ENCODE data around the gene WAS.
A peak's percentile ranks its signal among the peaks of the same experiment; 100 is the strongest.
"Not testable (repeated sequence)": the region's sequence is repeated elsewhere in the genome, so short reads cannot be mapped to it uniquely, and the experiment has no call there.

WAS gene

GRCh38 chrX:48683411-48683982 lies at the start of gene WAS:
Gene WAS, plus strand, starts transcription at chrX:48683799. Its CDS starts 55 bp downstream, at chrX:48683854.
- DNase-seq: no peak

DNA sequence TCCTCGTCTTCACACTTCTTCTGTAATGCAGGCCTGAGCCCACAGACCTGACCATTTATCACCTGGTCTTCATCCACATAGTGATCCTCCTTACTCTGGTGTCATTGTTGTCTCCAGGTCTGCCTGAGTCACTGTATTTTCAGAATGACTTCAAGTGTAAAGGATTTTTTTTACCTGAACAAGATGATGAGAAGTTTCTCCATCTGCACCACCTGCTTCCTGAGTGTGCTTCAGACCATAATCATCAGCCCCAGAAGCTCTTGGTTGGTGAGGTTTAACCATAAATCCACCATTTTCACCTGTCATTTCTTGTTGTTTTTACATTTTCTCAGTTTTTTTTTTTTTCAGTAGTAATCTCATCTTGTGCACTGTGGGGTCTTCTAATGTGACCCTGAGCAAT lies 47.3 kb upstream of the WAS start:
- DNase-seq: no peak

DNA sequence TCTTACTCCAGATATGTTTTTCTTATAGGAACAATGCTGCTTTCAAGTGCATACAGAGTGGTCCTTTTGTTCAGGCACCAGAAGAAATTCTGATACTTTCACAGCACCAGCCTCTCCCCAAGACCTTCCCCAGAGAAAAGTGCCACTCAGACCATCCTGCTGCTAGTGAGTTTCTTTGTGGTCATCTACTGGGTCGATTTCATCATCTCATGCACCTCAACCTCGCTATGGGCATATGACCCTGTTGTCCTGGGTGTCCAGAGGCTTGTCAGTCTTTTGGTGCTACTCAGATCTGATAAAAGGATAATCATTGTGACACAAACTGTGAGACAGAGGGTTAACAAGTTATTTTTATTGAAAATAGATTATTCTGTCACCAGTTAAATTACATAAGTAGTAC lies 46.8 kb upstream of the WAS start:
- no peak for DNase-seq

GRCh38 chrX:48645669-48646068 lies 37.9 kb upstream of the WAS start:
- no peak for DNase-seq

GRCh38 chrX:48648336-48648751 lies 35.3 kb upstream of the WAS start:
- peak; percentile 28 for DNase-seq

GRCh38 chrX:48649102-48649501 lies 34.5 kb upstream of the WAS start:
- DNase-seq: no peak

DNA sequence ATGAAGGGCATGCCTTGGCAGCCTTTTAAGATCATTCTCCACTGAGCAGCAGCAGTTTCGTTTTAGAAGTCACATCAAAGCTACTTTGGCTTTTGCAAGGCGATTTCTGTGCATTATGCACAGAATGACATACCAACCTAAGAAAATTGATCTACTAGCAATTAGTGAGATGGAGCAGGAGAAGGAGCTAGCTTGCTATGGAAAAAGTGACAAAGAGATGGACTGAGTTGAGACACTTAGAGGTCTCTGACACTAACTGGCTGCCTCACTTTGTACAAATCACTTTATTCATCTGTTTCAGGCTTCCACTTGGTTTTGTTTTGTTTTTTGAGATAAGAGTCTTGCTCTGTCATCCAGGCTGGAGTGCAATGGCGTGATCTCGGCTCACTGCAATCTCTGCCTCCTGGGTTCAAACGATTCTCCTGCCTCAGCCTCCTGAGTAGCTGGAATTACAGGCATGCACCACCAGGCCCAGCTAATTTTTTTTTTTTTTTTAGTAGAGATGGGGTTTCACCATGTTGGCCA lies 31.5 kb upstream of the WAS start:
- not testable (repeated sequence) for DNase-seq

GRCh38 chrX:48654746-48655145 lies 28.9 kb upstream of the WAS start:
- not testable (repeated sequence) for DNase-seq

DNA sequence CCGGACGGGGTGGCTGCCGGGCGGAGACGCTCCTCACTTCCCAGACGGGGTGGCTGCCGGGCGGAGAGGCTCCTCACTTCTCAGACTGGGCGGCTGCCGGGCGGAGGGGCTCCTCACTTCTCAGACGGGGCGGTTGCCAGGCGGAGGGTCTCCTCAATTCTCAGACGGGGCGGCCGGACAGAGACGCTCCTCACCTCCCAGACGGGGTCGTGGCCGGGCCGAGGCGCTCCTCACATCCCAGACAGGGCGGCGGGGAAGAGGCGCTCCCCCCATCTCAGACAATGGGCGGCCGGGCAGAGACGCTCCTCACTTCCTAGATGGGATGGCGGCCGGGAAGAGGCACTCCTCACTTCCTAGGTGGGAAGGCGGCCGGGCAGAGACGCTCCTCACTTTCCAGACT lies 23.9 kb upstream of the WAS start:
- not testable (repeated sequence) for DNase-seq

GRCh38 chrX:48663241-48663640 lies 20.4 kb upstream of the WAS start:
- no peak for DNase-seq

- no peak for DNase-seq
These were observed 19.4 kb upstream of the WAS start for GRCh38 chrX:48664156-48664555.

DNA sequence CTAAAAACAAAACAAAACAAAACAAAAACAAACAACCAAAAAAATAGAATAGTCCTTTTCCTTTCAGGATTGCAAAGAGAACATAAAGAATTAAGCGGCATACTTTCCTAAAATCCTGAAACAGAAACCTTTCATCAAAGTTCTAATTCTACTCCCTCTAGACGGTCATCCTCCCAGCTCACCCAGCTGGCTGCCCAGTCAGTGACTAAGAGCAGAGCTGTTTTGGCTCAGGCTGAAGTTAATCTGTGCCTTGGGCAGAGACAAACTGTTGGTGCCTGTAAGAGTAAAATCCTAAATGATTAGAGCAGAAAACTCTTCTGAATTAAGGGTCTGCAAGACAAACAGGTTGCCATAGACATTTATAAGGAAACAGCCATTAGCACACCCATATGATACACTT lies 17.6 kb upstream of the WAS start:
- no peak for DNase-seq

GRCh38 chrX:48666649-48667048 lies 16.9 kb upstream of the WAS start:
- DNase-seq: no peak

DNA sequence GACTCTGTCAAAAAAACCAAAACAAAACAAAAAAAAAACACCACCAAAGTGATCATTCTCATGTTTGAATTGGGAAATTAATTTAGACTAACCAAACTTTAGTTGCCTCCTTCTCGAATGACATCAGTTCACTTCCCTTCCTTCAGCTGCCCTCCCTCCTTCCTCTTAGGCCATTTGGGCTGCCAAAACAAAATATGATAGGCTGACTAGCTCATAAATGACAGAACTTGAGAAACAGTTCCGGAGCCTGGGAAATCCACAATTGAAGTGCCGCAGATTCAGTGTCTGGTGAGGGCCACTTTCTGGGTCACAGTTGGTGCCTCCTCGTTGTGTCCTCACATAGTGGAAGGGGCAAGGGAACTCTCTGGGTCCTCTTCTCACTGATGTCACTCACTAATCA lies 16.1 kb upstream of the WAS start:
- DNase-seq: no peak

- DNase-seq: not testable (repeated sequence)
These were observed 15.4 kb upstream of the WAS start for GRCh38 chrX:48668187-48668586.

- peak; percentile 81 for DNase-seq
These were observed 7.3 kb upstream of the WAS start for GRCh38 chrX:48676106-48676892.

DNA sequence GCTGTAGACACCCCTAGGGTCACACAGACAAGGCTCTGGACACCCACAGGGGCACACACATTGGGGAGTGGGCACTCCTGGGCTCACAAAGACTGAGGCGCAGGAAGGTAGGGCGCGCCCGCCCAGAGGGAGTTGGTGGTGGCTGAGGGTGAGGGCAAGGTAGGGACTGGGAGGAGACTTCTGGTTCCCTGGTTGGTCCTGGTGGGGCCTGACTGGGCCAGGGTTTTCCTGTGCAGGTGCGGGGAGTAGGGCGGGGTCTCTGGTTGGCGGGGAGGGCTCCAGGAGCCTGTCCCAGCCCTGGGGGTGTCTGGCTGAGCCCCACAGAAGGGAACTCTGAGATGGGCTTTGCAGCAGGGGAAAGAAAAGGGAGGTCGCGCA lies 6.7 kb upstream of the WAS start:
- no peak for DNase-seq

DNA sequence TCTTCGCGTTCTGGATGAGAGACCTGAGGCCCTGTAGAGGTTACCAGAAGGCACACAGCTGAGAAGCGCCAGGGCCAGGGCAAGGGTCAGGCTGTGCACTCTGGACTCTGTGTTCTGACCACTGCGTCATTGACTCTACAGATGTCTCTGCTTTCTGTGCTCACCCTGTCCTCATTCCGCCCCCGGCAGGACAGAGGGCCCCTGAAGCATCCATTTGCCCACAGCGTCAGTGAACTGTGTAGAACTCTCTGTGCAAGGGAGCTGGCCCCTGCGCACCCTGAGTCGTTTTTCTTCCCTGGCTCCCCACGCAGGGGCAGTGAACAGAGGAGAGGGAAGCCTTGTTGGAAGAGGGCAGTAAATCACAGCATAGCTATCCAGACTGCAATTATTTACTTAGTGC lies 6.1 kb upstream of the WAS start:
- no peak for DNase-seq

- not testable (repeated sequence) for DNase-seq
These were observed 3.1 kb upstream of the WAS start for GRCh38 chrX:48680467-48680866.

DNA sequence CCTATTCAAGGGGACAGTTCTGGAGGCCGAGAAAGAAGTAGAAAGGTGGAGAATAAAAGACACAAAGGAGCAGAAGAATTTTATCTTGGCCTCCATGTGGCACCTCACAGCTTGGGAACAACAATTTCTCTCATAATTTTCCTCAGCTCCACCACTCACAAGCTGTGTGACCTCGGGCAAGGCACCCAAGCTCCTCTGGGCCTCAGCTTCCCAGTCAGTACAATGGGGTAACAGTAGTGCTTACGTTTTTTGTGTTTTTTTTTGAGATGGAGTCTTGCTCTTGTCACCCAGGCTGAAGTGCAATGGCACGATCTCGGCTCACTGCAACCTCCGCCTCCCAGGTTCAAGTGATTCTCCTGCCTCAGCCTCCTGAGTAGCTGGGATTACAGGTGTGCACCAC lies 2.7 kb upstream of the WAS start:
- not testable (repeated sequence) for DNase-seq

GRCh38 chrX:48681539-48682183 lies 1.9 kb upstream of the WAS start:
- DNase-seq: no peak

- not testable (repeated sequence) for DNase-seq
These were observed 804 bp upstream of the WAS start for GRCh38 chrX:48682795-48683194.

GRCh38 chrX:48684134-48684533 lies 535 bp downstream of the WAS start:
- no peak for DNase-seq

DNA sequence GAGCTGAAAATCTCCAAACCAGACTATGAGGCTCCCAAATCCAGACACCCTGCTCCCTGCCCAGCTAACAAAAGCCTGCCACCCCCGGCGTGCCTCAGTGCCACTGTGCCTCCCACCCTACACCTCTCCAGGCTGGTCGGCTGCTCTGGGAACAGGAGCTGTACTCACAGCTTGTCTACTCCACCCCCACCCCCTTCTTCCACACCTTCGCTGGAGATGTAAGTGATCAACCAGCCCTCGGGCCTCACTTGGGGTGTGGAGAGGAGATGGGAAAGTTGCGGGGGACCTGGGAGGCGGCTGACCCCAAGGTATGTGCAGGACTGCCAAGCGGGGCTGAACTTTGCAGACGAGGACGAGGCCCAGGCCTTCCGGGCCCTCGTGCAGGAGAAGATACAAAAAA lies 1.8 kb downstream of the WAS start:
- no peak for DNase-seq

Data from activated CD8-positive, alpha-beta memory T cell treated with anti-CD3 and anti-CD28 coated beads, Interleukin-2, amount 50 U/mL, for 4 hours (primary cell).